GM12878 (cell line): ENCODE data around the gene EMP3. TPM values are rescaled to one million over a fixed set of nuclear protein-coding genes. Genes with fewer than 3 reads are reported as not detected.

Experiments
- ATAC-seq: fragments of 200-7000 bp; cut with Tn5 transposase; 3 replicates; pipeline ENCODE4 v1.9.1; 2020; ENCODE audit warnings: mild to moderate bottlenecking, moderate library complexity
- BruUV-seq: library from RNA; stranded (reverse); fragments of 400-500 nt; replicated peaks from 2 replicates; lab custom pipeline; 2021; lab: Mats Ljungman, UMichigan
- CTCF ChIA-PET: fragments of 300-600 bp; sonication (Branson Sonifier 250); formaldehyde crosslinking; extraction: SDS; loops from one replicate; lab custom pipeline; 2021; ENCODE audit warnings: inconsistent platforms; lab: Yijun Ruan, JAX
- POLR2A ChIA-PET: fragments of 350-600 bp; formaldehyde crosslinking; extraction: SDS; loops from one replicate; lab custom pipeline; 2021; ENCODE audit warnings: inconsistent platforms; lab: Charles Lee
- RAD21 ChIA-PET: fragments of 300-600 bp; sonication (Branson Sonifier 250); formaldehyde crosslinking; loops from one replicate; lab custom pipeline; 2023; ENCODE audit warnings: antibody characterized with exemption; ENCODE audit not compliant: unreplicated experiment; lab: Charles Lee
- SMC1A ChIA-PET: fragments of 300-600 bp; sonication (Branson Sonifier 250); formaldehyde crosslinking; loops from one replicate; lab custom pipeline; 2023; ENCODE audit not compliant: unreplicated experiment, uncharacterized antibody; lab: Charles Lee
- DNase-seq: peaks from one replicate; pipeline ENCODE4 v3.0.0-alpha.2; 2011; ENCODE audit warnings: low read depth, low spot score
- FAIRE-seq: peaks from 3 replicates; lab custom pipeline; 2011; peaks lifted over from hg19 to GRCh38; lab: Jason Lieb, UNC
- H2AFZ ChIP-seq: 2 replicates; pipeline ENCODE4 v1.6.0; 2011; ENCODE audit warnings: low read depth, low read length, control low read depth; ENCODE audit not compliant: control insufficient read depth
- H3K27ac ChIP-seq: 2 replicates; pipeline ENCODE4 v1.5.1; 2011; ENCODE audit warnings: control low read depth; ENCODE audit not compliant: control insufficient read depth, insufficient read depth
- H3K27me3 ChIP-seq, 2 experiments: replicated peaks in 1 of 2; 2 replicates each; pipeline versions ENCODE4 v1.6.0 to v1.6.1; 2011; ENCODE audit warnings: low read length in 1 of 2; ENCODE audit not compliant: control insufficient read depth in 2 of 2, insufficient read depth in 2 of 2
- H3K36me3 ChIP-seq, 2 experiments: 2 replicates each; pipeline ENCODE4 v1.5.1; 2011; ENCODE audit warnings: low read length in 1 of 2; ENCODE audit not compliant: control insufficient read depth in 2 of 2, insufficient read depth in 2 of 2
- H3K4me1 ChIP-seq: 2 replicates; pipeline ENCODE4 v1.6.1; 2011; ENCODE audit warnings: mild to moderate bottlenecking, low read length, moderate library complexity, mixed read lengths; ENCODE audit not compliant: control insufficient read depth, insufficient read depth
- H3K4me2 ChIP-seq: 2 replicates; pipeline ENCODE4 v1.6.0; 2011; ENCODE audit warnings: control low read depth; ENCODE audit not compliant: control insufficient read depth, insufficient read depth
- H3K4me3 ChIP-seq: fragments of 200-600 bp; sonication (generic); 2 replicates; pipeline ENCODE4 v1.5.1; 2016
- H3K79me2 ChIP-seq: 2 replicates; pipeline ENCODE4 v1.6.0; 2011; ENCODE audit warnings: low read length; ENCODE audit not compliant: control insufficient read depth, insufficient read depth
- H3K9ac ChIP-seq: 2 replicates; pipeline ENCODE4 v1.8.0; 2011; ENCODE audit warnings: low read length, control low read depth, mixed read lengths; ENCODE audit not compliant: control insufficient read depth, insufficient read depth
- H3K9me3 ChIP-seq: replicated peaks from 3 replicates; pipeline ENCODE4 v1.5.1; 2011; ENCODE audit warnings: mild to moderate bottlenecking, low read length; ENCODE audit not compliant: control insufficient read depth, insufficient read depth
- H4K20me1 ChIP-seq: 2 replicates; pipeline ENCODE4 v1.6.0; 2011; ENCODE audit not compliant: control insufficient read depth, insufficient read depth
- CEBPZ ChIP-seq: fragments of 150-350 bp; IDR thresholded peaks from 2 replicates; pipeline ENCODE4 v1.6.1; 2016; ENCODE audit warnings: low read depth, low read length
- E2F8 ChIP-seq: fragments of 450-650 bp; IDR thresholded peaks from 2 replicates; pipeline ENCODE4 v1.6.1; 2018; ENCODE audit warnings: mild to moderate bottlenecking, low read depth, moderate library complexity; ENCODE audit not compliant: partially characterized antibody
- PML ChIP-seq: IDR thresholded peaks from 2 replicates; pipeline ENCODE4 v1.6.1; 2012; ENCODE audit warnings: low read length, inconsistent platforms
- RAD21 ChIP-seq: IDR thresholded peaks from 2 replicates; pipeline ENCODE4 v1.6.1; 2011; ENCODE audit warnings: mild to moderate bottlenecking, low read depth, low read length, moderate library complexity; ENCODE audit not compliant: insufficient read depth
- RB1 ChIP-seq: fragments of 450-650 bp; formaldehyde crosslinking; IDR thresholded peaks from 2 replicates; pipeline ENCODE4 v1.6.1; 2017; ENCODE audit warnings: mild to moderate bottlenecking, borderline replicate concordance
- ZNF24 ChIP-seq: fragments of 450-650 bp; IDR thresholded peaks from 2 replicates; pipeline ENCODE4 v1.6.1; 2017; ENCODE audit warnings: antibody characterized with exemption, mild to moderate bottlenecking
- WGBS: methylation state at CpG from one replicate; pipeline ENCODE4 v1.1.6; 2016; ENCODE audit warnings: low lambda C conversion rate; ENCODE audit not compliant: insufficient replicate concordance, insufficient coverage; ENCODE audit errors: missing lambda C conversion rate; 5-methylcytosine and 5-hydroxymethylcytosine counted together
- in situ Hi-C: fragments of 300-500 bp; cut with MboI; formaldehyde crosslinking; loops from 9 replicates; pipeline ENCODE4 v1.14.3; 2018; ENCODE audit warnings: mixed read lengths
- intact Hi-C: fragments of 100-400 bp; cut with micrococcal nuclease; formaldehyde crosslinking; loops from one replicate; pipeline ENCODE4 v1.14.2; 2022; ENCODE audit not compliant: unreplicated experiment
- polyA plus RNA-seq, 11 experiments: library from polyadenylated mRNA; depleted of rRNA in 4 of 11; unstranded in 6 of 11; stranded (reverse) in 5 of 11; fragments of >200 nt; fragmentation: Nextera tagmentation in 4 of 11; fragmentation: Illumina TruSeq in 1 of 11; extraction: Ambion mirVana in 4 of 11; extraction: Trizol in 1 of 11; gene quantifications; 1 replicate in 1 of 11; 2 replicates in 10 of 11; pipeline versions ENCODE4 v1.2.1 to v1.2.3, GENCODE V29; 2011 to 2016; ENCODE audit warnings: inconsistent platforms in 2 of 11, missing spikeins in 2 of 11, low read depth in 1 of 11
- total RNA-seq, 4 experiments: library from RNA; depleted of rRNA in 3 of 4; stranded (reverse); fragments of >200 nt in 3 of 4; fragmentation: Illumina TruSeq in 1 of 4; extraction: Trizol in 1 of 4; gene quantifications; 2 replicates each; pipeline versions ENCODE4 v1.2.1 to v1.2.3, GENCODE V29; 2013 to 2021

Gene EMP3
- total and polyA plus RNA-seq, 10 of the 15 experiments (the other 5 are each of a cell fraction or from before 2014, with no cell fraction given): 53.2 to 224 (median 134) TPM

GRCh38 chr19:48367855-48368254 lies 42.5 kb downstream of the EMP3 start (continued):
- no peak for TF ChIP-seq E2F8

- no TSS peak for BruUV-seq
- no peaks in the 10 kb centered on the region for H4K20me1 ChIP-seq
- TF ChIP-seq RB1: no peak
- no peak for TF ChIP-seq PML
- TF ChIP-seq ZNF24: no peak
- TF ChIP-seq RAD21: no peak
- TF ChIP-seq CEBPZ: no peak
- TF ChIP-seq, all 136 proteins: peak for 0
- ATAC-seq (no peak), FAIRE-seq (no peak), DNase-seq (no peak)
- H3K4me1 ChIP-seq: peaks cover 6% of the 10 kb centered on the region; the same call in 1 of the 2 replicates
- no peaks in the 10 kb centered on the region for H3K27me3 ChIP-seq
- H3K27ac ChIP-seq: no peak overlapping the region
- H2AFZ ChIP-seq: no peak overlapping the region
- WGBS: 62% methylated on average over 4 of the region's 14 CpGs
- H3K9ac ChIP-seq: no peak overlapping the region
- no peaks in the 10 kb centered on the region for H3K36me3 ChIP-seq
- intact Hi-C loops: no loop called here
- POLR2A ChIA-PET: interaction anchor here (0.6 to 1.1 kb wide), 2 partner anchors 22 to 43 kb away, joined by 3 read pairs; partner anchors contain the start of gene KDELR1
- no peak overlapping the region for H3K4me2 ChIP-seq
- H3K79me2 ChIP-seq: no peaks in the 10 kb centered on the region
- in situ Hi-C loops: no loop called here
- SMC1A ChIA-PET: no interaction called here
- H3K9me3 ChIP-seq: no peaks in the 10 kb centered on the region
- CTCF ChIA-PET: no interaction called here
- no peak overlapping the region for H3K4me3 ChIP-seq
- RAD21 ChIA-PET: no interaction called here
These were observed 43.6 kb downstream of the EMP3 start for GRCh38 chr19:48368936-48369335.
